ELF-1 (cell line): ENCODE data around the gene IL17RB.

Experiments
- DNase-seq: peaks from one replicate; pipeline ENCODE4 v3.0.0-alpha.2; 2016; ENCODE audit warnings: low read depth, low spot score

IL17RB gene, protein sequence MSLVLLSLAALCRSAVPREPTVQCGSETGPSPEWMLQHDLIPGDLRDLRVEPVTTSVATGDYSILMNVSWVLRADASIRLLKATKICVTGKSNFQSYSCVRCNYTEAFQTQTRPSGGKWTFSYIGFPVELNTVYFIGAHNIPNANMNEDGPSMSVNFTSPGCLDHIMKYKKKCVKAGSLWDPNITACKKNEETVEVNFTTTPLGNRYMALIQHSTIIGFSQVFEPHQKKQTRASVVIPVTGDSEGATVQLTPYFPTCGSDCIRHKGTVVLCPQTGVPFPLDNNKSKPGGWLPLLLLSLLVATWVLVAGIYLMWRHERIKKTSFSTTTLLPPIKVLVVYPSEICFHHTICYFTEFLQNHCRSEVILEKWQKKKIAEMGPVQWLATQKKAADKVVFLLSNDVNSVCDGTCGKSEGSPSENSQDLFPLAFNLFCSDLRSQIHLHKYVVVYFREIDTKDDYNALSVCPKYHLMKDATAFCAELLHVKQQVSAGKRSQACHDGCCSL

DNA sequence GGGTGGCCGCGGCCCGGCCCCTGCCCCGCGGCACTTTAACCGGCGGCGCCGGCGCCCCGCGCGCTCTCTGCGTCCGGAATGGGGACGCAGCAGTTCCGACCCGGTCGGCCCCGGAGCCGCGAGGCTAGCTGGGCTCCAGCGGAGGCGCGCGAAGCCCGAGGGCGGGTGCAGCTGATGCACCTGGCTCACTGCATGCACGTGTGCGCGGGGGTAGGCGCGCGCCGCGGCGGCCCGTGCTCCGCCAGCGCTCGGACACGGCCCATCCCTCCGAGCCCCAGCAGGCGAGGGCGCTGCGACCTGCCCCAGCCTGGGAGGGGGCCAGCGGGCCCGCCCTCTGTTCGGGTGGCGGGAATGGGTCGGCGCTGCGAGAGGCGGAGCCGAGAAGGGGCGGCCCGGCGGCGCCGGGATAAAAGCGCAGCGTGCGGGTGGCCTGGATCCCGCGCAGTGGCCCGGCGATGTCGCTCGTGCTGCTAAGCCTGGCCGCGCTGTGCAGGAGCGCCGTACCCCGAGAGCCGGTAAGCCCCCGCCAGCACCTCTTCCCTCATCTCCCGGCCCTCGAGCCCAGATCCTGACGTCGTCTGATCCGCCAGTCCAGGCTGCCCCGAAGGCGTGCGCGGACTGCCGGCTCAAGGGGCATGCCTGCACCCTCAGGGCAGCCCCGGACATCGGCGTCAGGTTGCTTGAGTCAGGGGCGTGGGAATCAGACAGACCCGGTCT lies at the start of gene IL17RB, which contains the start of gene CHDH:
TSS of gene IL17RB (plus strand) at position 435 of the 717 bp plus-strand sequence. CDS start at position 456, 21 bp downstream.
TSS of gene CHDH (minus strand) at position 286 of the 717 bp plus-strand sequence. CDS start 22,411 bp downstream, outside the sequence.
- peak; percentile 81 for DNase-seq

DNA sequence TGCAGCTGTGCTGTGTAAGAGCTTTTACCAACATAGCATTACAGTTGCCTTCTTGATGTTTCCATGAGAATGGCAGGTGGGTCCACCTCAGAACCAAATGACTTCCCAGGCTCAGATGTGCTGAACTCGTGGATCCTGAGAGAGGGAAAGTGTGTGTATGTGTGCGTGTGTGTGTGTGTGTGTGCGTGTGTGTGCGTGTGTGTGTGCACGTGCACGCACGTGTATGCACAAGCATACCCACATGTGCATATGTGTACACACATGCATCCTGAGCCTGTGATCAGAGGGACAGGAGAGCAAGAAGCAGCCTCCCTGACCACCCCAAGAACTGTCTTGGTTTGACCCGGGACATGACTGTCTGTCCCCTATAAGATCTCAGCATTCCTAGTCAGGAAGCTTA lies 48.2 kb upstream of the IL17RB start:
- DNase-seq = no peak

DNA sequence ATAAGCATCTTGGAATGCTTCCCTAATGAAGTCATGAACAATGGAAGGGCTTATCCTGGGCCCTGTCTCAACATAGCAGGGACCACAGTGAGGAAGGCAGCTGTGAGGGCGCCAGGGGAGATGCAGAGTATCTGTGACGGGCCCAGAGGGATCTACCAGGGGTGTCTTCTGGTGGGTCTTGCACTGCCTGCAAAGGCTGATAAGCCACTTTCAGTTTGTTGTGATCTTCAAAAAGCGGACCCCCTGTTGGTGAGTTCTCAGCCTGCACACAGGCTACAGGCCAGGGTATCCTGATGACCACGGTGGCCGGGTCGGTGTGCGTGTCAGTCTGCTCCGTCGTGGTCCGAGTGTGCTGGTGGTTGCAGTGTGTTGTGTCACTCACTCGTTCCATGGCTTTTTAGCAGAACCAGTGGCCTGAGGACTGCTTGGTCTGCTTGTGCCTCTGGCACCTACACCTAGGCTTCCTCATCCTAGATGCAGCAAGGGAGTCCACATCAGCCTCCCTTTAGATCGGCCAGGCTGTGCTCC lies 47.0 kb upstream of the IL17RB start:
- no peak for DNase-seq

GRCh38 chr3:53800041-53800906 lies 46.1 kb upstream of the IL17RB start:
- DNase-seq = peak; percentile 75

DNA sequence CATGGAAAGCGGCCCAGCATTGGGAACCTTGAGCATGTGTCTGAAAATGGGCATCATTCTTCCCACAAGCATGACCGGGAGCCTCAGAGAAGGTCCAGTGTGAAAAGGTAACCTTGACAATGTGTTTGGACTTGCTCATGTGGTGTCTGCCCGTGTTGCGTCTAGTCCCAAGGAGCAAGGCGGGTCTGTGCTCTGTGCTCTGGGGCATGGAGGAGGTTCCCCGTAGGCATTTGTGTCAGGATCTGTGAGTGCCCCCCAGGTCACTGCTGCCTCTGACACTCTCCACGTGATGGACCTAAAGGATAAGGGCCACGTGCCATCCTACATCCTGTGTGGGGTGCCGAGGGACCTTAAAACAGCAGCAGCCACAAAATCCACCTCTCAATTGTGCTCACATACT lies 45.0 kb upstream of the IL17RB start:
- no peak for DNase-seq

- no peak for DNase-seq
Observed at GRCh38 chr3:53802256-53802880, 44.0 kb upstream of the IL17RB start.

GRCh38 chr3:53803124-53803815 lies 43.1 kb upstream of the IL17RB start:
- DNase-seq = peak; percentile 28

GRCh38 chr3:53803816-53804695 lies 42.3 kb upstream of the IL17RB start:
- peak; percentile 29 for DNase-seq

DNA sequence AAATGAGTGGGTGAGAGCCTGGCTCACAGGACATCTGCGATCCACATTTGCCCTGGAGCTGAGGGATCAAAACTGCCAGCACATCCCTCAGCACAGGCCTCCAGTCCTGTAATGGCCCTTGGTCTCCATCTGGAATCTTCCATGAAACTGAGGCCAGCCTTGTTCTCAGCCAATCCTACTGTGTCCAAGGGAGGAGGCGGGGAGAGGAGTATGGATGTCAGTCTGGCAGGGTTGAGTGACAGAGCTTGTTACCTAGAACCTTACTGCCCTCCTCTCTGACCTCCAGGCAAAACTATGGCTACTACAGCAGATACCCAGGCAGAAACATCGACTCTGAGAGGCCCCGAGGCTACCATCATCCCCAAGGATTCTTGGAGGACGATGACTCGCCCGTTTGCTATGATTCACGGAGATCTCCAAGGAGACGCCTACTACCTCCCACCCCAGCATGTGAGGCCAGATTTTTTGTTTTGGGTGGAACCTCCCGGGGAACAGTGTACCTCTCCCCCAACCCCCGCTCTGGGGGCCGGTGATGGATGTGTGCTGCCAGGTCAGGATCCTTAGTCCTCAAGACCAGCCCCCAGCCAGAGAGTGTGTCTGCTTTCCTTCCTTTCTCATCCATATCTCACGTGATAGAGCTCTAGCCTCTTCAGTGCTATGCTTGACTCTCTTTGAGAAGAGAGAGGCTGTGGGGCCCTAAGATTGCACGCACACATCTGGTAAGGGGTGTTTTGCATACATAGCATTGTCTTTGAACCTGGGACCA lies 41.5 kb upstream of the IL17RB start:
- peak; percentile 82 for DNase-seq

GRCh38 chr3:53805463-53806159 lies 40.8 kb upstream of the IL17RB start:
- DNase-seq = no peak

DNA sequence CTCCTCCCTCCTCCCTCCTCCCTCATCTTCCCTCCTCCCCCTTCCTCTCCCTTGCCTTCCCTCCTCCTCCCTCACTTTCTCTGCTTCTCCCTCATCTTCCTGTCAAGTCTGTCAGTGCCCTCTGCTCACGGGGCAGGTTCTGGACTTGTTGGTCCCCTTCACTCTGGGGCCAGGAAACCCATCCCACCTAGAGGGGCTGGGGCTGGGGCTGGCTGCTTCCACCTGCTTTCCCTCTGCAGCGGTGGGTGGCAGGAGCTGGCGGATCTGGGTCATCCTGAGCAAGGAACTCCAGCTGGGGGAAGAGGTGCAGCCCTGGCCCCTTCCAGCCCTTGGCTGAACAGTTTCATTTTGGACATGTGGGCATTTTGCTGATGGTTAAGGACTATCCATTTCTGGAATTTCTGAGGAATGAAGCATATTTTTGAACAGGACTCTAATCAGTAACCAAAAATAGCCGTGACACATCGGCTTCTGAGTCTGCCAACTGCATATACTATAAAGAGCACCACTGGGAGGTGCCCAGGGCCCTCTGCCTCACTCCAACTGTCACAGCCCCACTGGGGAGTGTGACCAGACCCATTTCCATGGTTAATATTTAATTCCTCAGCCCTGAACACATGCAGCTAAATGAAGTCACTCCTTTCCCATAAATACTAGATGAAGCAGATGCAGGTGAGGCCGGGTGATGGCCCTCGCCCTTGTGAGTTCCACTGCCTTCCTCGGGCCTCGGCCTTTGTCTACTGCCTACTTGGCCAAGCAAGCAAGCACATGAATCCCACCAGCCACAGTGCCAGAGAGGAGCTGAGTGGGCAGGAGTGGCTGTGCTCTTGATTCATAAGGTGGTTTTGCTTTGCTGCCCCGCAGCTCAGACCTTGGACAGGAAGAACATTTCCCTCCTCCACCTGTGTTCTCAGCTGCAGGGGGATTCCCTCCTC lies 39.9 kb upstream of the IL17RB start:
- no peak for DNase-seq

GRCh38 chr3:53807117-53807810 lies 39.1 kb upstream of the IL17RB start:
- no peak for DNase-seq

GRCh38 chr3:53808496-53808895 lies 37.9 kb upstream of the IL17RB start:
- no peak for DNase-seq

DNA sequence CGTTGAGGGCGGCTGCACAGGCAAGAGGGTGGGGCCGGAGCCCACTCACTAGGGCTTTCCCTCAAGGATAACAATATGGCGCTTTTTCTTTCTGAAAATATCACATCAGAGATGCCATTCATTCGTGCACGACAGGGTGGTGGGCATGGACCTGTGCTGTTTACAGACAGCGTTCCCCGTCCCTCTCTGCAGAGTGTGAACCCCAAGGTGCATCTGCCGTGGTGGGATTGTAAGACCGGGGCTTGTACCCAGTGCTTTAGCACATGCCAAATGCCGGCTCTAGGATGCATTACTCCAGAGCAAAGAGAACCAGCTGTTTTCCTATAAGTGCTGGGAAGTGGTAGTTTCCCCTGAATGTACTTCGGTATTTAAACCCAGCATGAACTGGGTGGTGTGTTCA lies 37.1 kb upstream of the IL17RB start:
- no peak for DNase-seq

DNA sequence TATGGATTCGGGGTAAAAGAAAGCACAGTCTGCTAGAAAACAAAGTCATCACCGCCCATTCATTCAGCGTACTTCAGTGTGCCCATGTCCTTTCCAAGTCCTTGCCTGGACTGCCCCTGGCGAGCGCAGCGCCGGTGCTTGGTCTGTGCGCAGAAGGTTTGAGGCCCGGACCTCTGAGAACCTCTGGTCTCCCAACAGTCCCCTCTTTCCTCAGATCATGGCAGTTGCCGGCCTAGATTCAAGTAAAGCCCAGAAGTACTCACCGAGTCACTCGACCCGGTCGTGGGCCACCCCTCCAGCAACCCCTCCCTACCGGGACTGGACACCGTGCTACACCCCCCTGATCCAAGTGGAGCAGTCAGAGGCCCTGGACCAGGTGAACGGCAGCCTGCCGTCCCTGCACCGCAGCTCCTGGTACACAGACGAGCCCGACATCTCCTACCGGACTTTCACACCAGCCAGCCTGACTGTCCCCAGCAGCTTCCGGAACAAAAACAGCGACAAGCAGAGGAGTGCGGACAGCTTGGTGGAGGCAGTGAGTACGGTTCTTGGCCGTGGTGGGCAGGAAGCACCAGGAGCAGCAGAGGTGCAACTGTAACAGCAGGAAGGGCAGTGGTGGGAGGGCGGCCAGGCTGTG lies 36.5 kb upstream of the IL17RB start:
- DNase-seq = no peak
